NB4 (cell line): ENCODE data around the gene ICOS.

Experiments used
- CTCF ChIP-seq: IDR thresholded peaks from one replicate; pipeline ENCODE4 v1.5.1; 2012; ENCODE audit warnings: low read depth, low read length
- MAX ChIP-seq: IDR thresholded peaks from 2 replicates; pipeline ENCODE4 v1.6.1; 2011; ENCODE audit warnings: low read depth, low read length
- MYC ChIP-seq: IDR thresholded peaks from 2 replicates; pipeline ENCODE4 v1.6.1; 2011; ENCODE audit warnings: low read depth, low read length
- POLR2A ChIP-seq: IDR thresholded peaks from 2 replicates; pipeline ENCODE4 v1.6.1; 2011; ENCODE audit warnings: mild to moderate bottlenecking; ENCODE audit not compliant: insufficient read length; ENCODE audit errors: extremely low read depth

GRCh38 chr2:203997481-203997880, 60.9 kb downstream of the ICOS start:
- TF ChIP-seq POLR2A (no peak), CTCF (no peak), MAX (no peak), MYC (no peak)
